Prostate gland (tissue), 2 donors: ENCODE measurements around the gene S100A1.

Experiments used
- POLR2A ChIP-seq: fragments of 450-650 bp; IDR thresholded peaks from one replicate; pipeline ENCODE4 v1.6.1; 2016; ENCODE audit warnings: antibody characterized with exemption, mild to moderate bottlenecking
- POLR2AphosphoS5 ChIP-seq: sonication (generic); formaldehyde crosslinking; IDR thresholded peaks from one replicate; pipeline ENCODE4 v1.6.1; 2017; ENCODE audit warnings: antibody characterized with exemption
- TF ChIP-seq, protein P1 (sequence below), 4 experiments: fragments of 200-600 bp in 2 of 4; fragments of 450-650 bp in 2 of 4; sonication (generic) in 2 of 4; IDR thresholded peaks; 1 replicate in 3 of 4; 2 replicates in 1 of 4; pipeline ENCODE4 v1.5.1; 2016 to 2019; ENCODE audit warnings: antibody characterized with exemption in 4 of 4, mild to moderate bottlenecking in 2 of 4, moderate library complexity in 2 of 4

DNA sequence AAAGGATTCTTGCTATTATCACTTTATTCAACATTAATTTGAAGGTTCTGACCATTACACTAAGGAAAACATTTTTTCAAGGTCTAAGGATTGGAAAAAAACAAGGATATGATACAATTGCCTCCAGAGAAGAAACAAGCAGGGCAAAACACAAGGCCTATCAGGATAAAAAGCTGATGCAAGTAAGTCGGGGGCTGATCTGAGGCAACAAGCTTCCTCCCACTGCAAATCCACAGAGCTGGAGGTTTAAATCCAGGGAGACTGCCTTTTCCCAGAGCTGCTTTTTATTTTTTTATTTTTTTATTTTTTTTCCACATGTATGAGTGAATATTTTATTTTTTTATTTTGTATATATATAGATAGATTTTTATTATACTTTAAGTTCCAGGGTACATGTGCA is 43.2 kb upstream of the S100A1 start:
- TF ChIP-seq POLR2A (no peak), POLR2AphosphoS5 (no peak)
- TF ChIP-seq, protein P1, sequence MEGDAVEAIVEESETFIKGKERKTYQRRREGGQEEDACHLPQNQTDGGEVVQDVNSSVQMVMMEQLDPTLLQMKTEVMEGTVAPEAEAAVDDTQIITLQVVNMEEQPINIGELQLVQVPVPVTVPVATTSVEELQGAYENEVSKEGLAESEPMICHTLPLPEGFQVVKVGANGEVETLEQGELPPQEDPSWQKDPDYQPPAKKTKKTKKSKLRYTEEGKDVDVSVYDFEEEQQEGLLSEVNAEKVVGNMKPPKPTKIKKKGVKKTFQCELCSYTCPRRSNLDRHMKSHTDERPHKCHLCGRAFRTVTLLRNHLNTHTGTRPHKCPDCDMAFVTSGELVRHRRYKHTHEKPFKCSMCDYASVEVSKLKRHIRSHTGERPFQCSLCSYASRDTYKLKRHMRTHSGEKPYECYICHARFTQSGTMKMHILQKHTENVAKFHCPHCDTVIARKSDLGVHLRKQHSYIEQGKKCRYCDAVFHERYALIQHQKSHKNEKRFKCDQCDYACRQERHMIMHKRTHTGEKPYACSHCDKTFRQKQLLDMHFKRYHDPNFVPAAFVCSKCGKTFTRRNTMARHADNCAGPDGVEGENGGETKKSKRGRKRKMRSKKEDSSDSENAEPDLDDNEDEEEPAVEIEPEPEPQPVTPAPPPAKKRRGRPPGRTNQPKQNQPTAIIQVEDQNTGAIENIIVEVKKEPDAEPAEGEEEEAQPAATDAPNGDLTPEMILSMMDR (IDR thresholded peaks at IDR 0.05): no peak
